ENCODE results near the gene RELT. TPM values are rescaled to one million over a fixed set of nuclear protein-coding genes. Genes with fewer than 3 reads are reported as not detected.

Gene RELT
- total and polyA plus RNA-seq, 9 of the 15 experiments (the other 6 are each of a cell fraction or from before 2014, with no cell fraction given), result 1.1 to 20.2 (median 7.4) TPM

- peak; percentile 89 for TF ChIP-seq REST (IDR thresholded peaks at IDR 0.05; ENCODE audit: borderline replicate concordance)
- no peak for TF ChIP-seq REST (CRISPR knock-in tag; IDR thresholded peaks at IDR 0.05; ENCODE audit: low read depth)
- TF ChIP-seq MNT (conservative IDR thresholded peaks at IDR 0.05), result peak; percentile 64 to 83
- 0 out of 2 replicates have a peak, but pooled peaks have one; percentile 22 for TF ChIP-seq CTBP1 (IDR thresholded peaks at IDR 0.05; ENCODE audit: borderline replicate concordance)
- TF ChIP-seq ARID2 (IDR thresholded peaks at IDR 0.05), result peak; percentile 79
- TF ChIP-seq ZC3H11A (IDR thresholded peaks at IDR 0.05; ENCODE audit: low read depth, low read length), result 0 out of 2 replicates have a peak, but pooled peaks have one; percentile 19
- TF ChIP-seq, protein P1, sequence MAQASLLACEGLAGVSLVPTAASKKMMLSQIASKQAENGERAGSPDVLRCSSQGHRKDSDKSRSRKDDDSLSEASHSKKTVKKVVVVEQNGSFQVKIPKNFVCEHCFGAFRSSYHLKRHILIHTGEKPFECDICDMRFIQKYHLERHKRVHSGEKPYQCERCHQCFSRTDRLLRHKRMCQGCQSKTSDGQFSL (CRISPR knock-in tag; IDR thresholded peaks at IDR 0.05), result no peak
- TF ChIP-seq, protein P1 (tag; IDR thresholded peaks at IDR 0.05), result no peak
- TF ChIP-seq SMAD1 (IDR thresholded peaks at IDR 0.05; ENCODE audit: low read depth, low read length, partially characterized antibody), result no peak
- peak; percentile 82 for TF ChIP-seq MAX (CRISPR knock-in tag; IDR thresholded peaks at IDR 0.05)
- TF ChIP-seq ZNF263 (CRISPR knock-in tag; IDR thresholded peaks at IDR 0.05; ENCODE audit: borderline replicate concordance), result peak; percentile 26; the same call in 1 of the 2 replicates
- no peak for TF ChIP-seq TGIF2 (CRISPR knock-in tag; IDR thresholded peaks at IDR 0.05)
- TF ChIP-seq CC2D1A (IDR thresholded peaks at IDR 0.05), result peak; percentile 68
- TF ChIP-seq NONO (IDR thresholded peaks at IDR 0.05; ENCODE audit: low read depth in 2 of 2, low read length in 1 of 2), result no peak
- TF ChIP-seq NCOR1 (IDR thresholded peaks at IDR 0.05), result no peak
- TF ChIP-seq ZNF780A (CRISPR knock-in tag; IDR thresholded peaks at IDR 0.05), result no peak
Observed at GRCh38 chr11:73393479-73394415, 17.5 kb downstream of the RELT start (continued).

Data from K562 (cell line).